Gastrocnemius medialis (tissue), 4 donors: ENCODE results near the gene C4A.

Experiments
- CTCF ChIP-seq, 5 experiments: fragments of 450-650 bp in 3 of 5; fragments of 200-600 bp in 2 of 5; sonication (generic) in 2 of 5; IDR thresholded peaks in 4 of 5; conservative IDR thresholded peaks in 1 of 5; 1 replicate in 4 of 5; 2 replicates in 1 of 5; pipeline ENCODE4 v1.5.1; 2016 to 2019; ENCODE audit warnings: antibody characterized with exemption in 5 of 5, mild to moderate bottlenecking in 3 of 5, moderate library complexity in 3 of 5
- POLR2A ChIP-seq, 2 donors: fragments of 450-650 bp; IDR thresholded peaks; one replicate each; pipeline ENCODE4 v1.6.1; 2017; ENCODE audit warnings: antibody characterized with exemption in 2 of 2, mild to moderate bottlenecking in 2 of 2, moderate library complexity in 2 of 2

- no peak for TF ChIP-seq CTCF (IDR thresholded peaks at IDR 0.05 in 4 of 5, conservative IDR thresholded peaks at IDR 0.05 in 1 of 5)
- TF ChIP-seq POLR2A (IDR thresholded peaks at IDR 0.05) = no peak
Observed at GRCh38 chr6:31954511-31954910, 27.3 kb upstream of the C4A start.
